ENCODE measurements around the gene NKAPL. TPM values are rescaled to one million over a fixed set of nuclear protein-coding genes. Genes with fewer than 3 reads are reported as not detected.

Gene NKAPL
- total RNA-seq, 1 experiment from 2014 or later, result not detected

DNA sequence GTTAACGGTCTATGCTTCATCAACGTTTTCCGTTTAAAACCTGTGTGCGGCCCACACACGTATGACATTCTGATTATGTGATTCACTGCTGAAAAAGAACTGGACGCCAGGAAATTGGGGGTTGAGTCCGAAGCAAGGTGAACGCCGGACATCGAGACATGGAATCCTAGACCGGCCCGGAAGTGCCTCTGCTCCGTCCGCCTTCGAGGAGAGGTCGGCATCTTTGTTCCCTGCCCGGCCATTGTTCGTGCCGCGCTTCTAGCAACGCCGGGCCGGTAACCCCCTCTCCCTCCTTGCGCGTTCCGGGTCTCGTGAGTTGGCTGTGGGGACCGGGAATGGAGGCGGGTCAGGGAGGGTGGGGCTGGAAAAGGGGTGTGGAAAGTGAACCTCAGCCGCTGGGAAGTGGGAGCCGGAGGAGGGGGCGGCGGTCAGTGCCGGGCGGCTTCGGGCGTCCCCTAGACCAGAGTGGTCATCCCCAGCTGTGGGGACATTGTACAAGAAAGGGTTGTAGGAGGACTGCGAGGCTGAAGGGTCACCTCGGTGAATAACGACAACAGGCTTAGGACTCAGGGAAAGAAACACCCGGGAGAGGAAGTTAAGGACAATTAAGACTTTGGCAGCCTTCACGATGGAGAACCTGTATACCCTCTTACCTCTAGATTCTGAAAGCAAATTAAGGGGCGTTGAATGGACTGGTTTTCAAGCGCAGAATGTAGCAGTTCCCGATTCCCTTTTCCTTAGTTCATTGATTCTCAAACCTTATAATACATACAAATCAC is 33.9 kb upstream of the NKAPL start, which contains the start of gene ZSCAN9 (continued):
- TF ChIP-seq, protein P1, sequence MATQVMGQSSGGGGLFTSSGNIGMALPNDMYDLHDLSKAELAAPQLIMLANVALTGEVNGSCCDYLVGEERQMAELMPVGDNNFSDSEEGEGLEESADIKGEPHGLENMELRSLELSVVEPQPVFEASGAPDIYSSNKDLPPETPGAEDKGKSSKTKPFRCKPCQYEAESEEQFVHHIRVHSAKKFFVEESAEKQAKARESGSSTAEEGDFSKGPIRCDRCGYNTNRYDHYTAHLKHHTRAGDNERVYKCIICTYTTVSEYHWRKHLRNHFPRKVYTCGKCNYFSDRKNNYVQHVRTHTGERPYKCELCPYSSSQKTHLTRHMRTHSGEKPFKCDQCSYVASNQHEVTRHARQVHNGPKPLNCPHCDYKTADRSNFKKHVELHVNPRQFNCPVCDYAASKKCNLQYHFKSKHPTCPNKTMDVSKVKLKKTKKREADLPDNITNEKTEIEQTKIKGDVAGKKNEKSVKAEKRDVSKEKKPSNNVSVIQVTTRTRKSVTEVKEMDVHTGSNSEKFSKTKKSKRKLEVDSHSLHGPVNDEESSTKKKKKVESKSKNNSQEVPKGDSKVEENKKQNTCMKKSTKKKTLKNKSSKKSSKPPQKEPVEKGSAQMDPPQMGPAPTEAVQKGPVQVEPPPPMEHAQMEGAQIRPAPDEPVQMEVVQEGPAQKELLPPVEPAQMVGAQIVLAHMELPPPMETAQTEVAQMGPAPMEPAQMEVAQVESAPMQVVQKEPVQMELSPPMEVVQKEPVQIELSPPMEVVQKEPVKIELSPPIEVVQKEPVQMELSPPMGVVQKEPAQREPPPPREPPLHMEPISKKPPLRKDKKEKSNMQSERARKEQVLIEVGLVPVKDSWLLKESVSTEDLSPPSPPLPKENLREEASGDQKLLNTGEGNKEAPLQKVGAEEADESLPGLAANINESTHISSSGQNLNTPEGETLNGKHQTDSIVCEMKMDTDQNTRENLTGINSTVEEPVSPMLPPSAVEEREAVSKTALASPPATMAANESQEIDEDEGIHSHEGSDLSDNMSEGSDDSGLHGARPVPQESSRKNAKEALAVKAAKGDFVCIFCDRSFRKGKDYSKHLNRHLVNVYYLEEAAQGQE (IDR thresholded peaks at IDR 0.05; ENCODE audit: low read depth), result no peak
- TF ChIP-seq EGR1 (IDR thresholded peaks at IDR 0.05; ENCODE audit: low read depth), result peak; percentile 61
- TF ChIP-seq CEBPB (IDR thresholded peaks at IDR 0.05; ENCODE audit: low read depth), result no peak

DNA sequence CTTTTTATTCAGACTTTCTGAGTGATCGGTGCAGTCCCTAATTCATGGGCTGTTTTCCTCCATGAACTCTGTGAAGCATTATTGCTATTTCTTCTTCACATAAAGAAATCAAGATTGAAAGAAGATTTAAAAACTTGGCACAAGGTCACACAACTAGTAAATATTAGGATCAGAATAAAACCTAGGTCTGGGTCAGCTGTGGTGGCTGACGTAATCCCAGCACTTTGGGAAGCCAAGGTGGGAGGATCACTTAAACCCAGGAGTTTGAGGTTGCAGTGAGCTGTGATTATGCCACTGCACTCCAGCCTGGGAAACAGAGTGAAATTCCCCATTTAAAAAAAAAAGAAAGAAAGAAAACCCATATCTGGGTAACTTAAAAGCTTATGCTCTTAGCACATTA is 32.6 kb upstream of the NKAPL start:
- Histone ChIP-seq H3K36me3 (ENCODE audit: control insufficient read depth in 1 of 2, insufficient read depth in 2 of 2, low read length in 2 of 2) (peaks cover 25 to 31% of the 10 kb centered on the region in 2 experiments), H3K4me2 (ENCODE audit: low read length) (peak overlapping the region; percentile 92), H3K4me1 (ENCODE audit: control insufficient read depth in 1 of 2, insufficient read depth in 2 of 2, low read length in 2 of 2) (peaks cover 10 to 19% of the 10 kb centered on the region in 2 experiments), H3K9me2 (ENCODE audit: insufficient read depth) (no peaks in the 10 kb centered on the region; the same call in 1 of the 2 replicates), H4K20me1 (ENCODE audit: insufficient read depth) (no peaks in the 10 kb centered on the region), H3K4me3 (replicated peaks in 1 of 2; ENCODE audit: low read depth in 1 of 2, low read length in 2 of 2) (peak overlapping the region in 1 of 2 experiments; percentile 83; a peak in 2 of 4 replicates), H3K79me2 (ENCODE audit: insufficient read depth, low read length) (peaks cover 19% of the 10 kb centered on the region), H3K27me3 (ENCODE audit: insufficient read depth, low read length) (no peaks in the 10 kb centered on the region), H2AFZ (ENCODE audit: low read depth, low read length, poor library complexity, severe bottlenecking) (no peak overlapping the region), H3K27ac (ENCODE audit: low read depth, low read length) (no peak overlapping the region), H3K9ac (ENCODE audit: low read length) (no peak overlapping the region), H3K9me3 (ENCODE audit: control insufficient read depth in 1 of 2, insufficient read depth in 1 of 2, low read depth in 1 of 2, low read length in 2 of 2) (no peaks in the 10 kb centered on the region)
- TF ChIP-seq ZBTB33 (IDR thresholded peaks at IDR 0.05; ENCODE audit: extremely low read depth, insufficient replicate concordance, low read length) (no peak), YY1 (IDR thresholded peaks at IDR 0.05; ENCODE audit: extremely low read depth, insufficient replicate concordance, low read depth, low read length) (no peak), TCF7L2 (IDR thresholded peaks at IDR 0.05; ENCODE audit: borderline replicate concordance, extremely low read depth, insufficient read depth, insufficient read length) (no peak), JUND (IDR thresholded peaks at IDR 0.05) (no peak), EGR1 (IDR thresholded peaks at IDR 0.05; ENCODE audit: low read depth) (no peak), SIN3A (IDR thresholded peaks at IDR 0.05; ENCODE audit: low read depth) (no peak), ELF1 (IDR thresholded peaks at IDR 0.05; ENCODE audit: borderline replicate concordance, low read depth) (no peak)
- TF ChIP-seq, protein P1 (IDR thresholded peaks at IDR 0.05; ENCODE audit: low read depth), result no peak
- TF ChIP-seq, protein P2, sequence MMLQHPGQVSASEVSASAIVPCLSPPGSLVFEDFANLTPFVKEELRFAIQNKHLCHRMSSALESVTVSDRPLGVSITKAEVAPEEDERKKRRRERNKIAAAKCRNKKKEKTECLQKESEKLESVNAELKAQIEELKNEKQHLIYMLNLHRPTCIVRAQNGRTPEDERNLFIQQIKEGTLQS (IDR thresholded peaks at IDR 0.05), result no peak
- no peak for DNase-seq (ENCODE audit: low read depth, low spot score)
- no TSS peak for BruUV-seq (replicated peaks)
- ATAC-seq, result no peak
- CTCF ChIA-PET, result no interaction called here
- POLR2A ChIA-PET, result no interaction called here
- RAD21 ChIA-PET (ENCODE audit: low non-redundant PET in 1 of 2, low total read pairs in 2 of 2, uncharacterized antibody in 2 of 2, unreplicated experiment in 2 of 2), result no interaction called here
- intact Hi-C loops (cut with micrococcal nuclease), result loop anchor here (5.0 kb wide), 1 partner anchor 126 kb away; no protein-coding TSS in a partner anchor

Data from HCT116 (cell line).